ENCODE results near the gene ZNF77.

ZNF77 gene

GRCh38 chr19:2976609-2977000, 31.8 kb upstream of the ZNF77 start:
- TF ChIP-seq REST (IDR thresholded peaks at IDR 0.05; ENCODE audit: low read depth), result no peak

DNA sequence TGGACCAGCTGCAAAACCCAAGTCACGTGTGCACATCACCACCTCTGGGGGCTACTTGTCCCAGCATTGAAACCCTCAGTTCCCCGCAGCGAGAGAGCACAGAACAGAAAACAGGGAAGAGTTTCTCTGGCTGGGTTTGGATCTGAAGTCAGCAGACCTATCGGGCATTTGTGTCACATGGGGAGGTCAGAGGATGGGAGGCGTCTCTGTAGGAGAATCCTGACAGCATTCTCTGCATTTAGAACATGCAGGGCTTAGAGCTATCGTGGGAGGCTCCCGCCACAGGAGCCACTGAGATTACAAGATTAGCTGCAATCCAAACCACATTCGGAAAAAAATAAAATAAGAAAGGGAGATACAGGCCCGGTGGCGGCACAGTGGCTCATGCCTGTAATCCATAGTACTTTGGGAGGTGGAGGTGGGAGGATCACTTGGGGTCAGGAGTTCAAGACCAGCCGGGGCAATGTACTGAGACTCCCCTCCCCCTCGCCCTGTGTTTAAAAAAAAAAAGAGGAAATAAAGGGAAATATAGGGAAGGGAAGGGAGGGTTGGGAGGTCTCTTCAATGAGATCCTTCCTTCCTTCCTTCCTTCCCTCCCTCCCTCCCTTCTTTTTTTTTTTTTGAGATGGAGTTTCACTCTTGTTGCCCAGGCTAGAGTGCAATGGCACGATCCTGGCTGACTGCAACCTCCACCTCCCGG, 29.7 kb upstream of the ZNF77 start:
- no peak for TF ChIP-seq CEBPB (IDR thresholded peaks at IDR 0.05)
- TF ChIP-seq TEAD4 (IDR thresholded peaks at IDR 0.05), result no peak
- no peak for TF ChIP-seq EP300 (IDR thresholded peaks at IDR 0.05; ENCODE audit: borderline replicate concordance)
- no peak for TF ChIP-seq EGR1 (IDR thresholded peaks at IDR 0.05)
- no peak for TF ChIP-seq REST (IDR thresholded peaks at IDR 0.05; ENCODE audit: low read depth)

DNA sequence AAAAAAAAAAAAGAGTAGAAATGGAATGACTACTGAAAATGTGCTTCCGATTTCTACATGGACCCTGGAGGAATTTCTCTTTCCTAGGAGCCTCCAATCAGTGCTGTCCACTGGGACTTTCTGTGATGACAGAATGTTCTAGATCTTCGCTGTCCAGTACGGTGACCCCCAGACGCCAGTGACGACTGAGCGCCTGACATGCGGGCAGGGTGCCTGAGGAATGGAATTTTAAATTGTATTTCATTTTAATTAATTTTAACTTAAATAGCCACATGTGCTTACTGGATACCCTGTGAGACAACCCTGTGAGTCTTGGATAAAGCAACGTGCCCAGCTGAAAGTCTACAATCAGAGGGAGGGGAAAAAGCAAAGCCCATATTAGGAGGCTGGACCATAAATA, 28.5 kb upstream of the ZNF77 start:
- TF ChIP-seq TAF1 (IDR thresholded peaks at IDR 0.05; ENCODE audit: low read depth), result no peak
- TF ChIP-seq YY1 (IDR thresholded peaks at IDR 0.05; ENCODE audit: low read depth), result no peak
- TF ChIP-seq FOXM1 (IDR thresholded peaks at IDR 0.05; ENCODE audit: borderline replicate concordance, low read depth), result no peak
- no peak for TF ChIP-seq TEAD4 (IDR thresholded peaks at IDR 0.05)

DNA sequence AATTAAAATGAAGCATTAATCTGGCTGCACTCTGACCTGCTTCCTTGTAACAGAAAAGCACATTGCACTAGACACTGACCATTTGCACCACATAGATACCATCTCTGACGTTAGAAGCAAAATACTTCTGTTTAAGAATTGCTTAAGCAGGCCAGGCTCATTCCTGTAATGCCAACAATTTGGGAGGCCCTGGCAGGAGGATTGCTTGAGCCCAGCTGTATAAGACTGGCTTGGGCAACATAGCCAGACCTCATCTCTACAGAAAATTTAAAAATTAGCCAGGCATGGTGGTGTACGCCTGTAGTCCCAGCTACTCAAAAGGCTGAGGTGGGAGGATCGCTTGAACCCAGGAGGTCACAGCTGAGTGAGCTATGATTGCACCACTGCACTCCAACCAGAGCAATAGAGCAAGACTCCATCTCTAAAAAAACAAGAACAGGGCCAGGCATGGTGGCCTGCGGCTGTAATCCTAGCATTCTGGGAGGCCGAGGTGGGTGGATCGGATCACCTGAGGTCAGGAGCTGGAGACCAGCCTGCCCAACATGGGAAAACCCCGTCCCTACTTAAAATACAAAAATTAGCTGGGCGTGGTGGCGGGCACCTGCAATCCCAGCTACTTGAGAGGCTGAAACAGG, 25.5 kb upstream of the ZNF77 start:
- TF ChIP-seq FOXM1 (IDR thresholded peaks at IDR 0.05; ENCODE audit: borderline replicate concordance, low read depth), result no peak
- no peak for TF ChIP-seq REST (IDR thresholded peaks at IDR 0.05; ENCODE audit: low read depth)
- no peak for TF ChIP-seq TEAD4 (IDR thresholded peaks at IDR 0.05)
- no peak for TF ChIP-seq TAF1 (IDR thresholded peaks at IDR 0.05; ENCODE audit: low read depth)
- no peak for TF ChIP-seq YY1 (IDR thresholded peaks at IDR 0.05; ENCODE audit: low read depth)
- no peak for TF ChIP-seq EP300 (IDR thresholded peaks at IDR 0.05; ENCODE audit: borderline replicate concordance)
- TF ChIP-seq USF1 (IDR thresholded peaks at IDR 0.05), result no peak
- no peak for TF ChIP-seq ZBTB7A (IDR thresholded peaks at IDR 0.05; ENCODE audit: low read depth)
- TF ChIP-seq RAD21 (IDR thresholded peaks at IDR 0.05; ENCODE audit: low read depth), result no peak
- no peak for TF ChIP-seq CREB1 (IDR thresholded peaks at IDR 0.05; ENCODE audit: low read depth)
- TF ChIP-seq MAX (IDR thresholded peaks at IDR 0.05), result no peak
- TF ChIP-seq NFIC (IDR thresholded peaks at IDR 0.05), result no peak
- TF ChIP-seq EGR1 (IDR thresholded peaks at IDR 0.05), result no peak
- TF ChIP-seq TCF12 (IDR thresholded peaks at IDR 0.05; ENCODE audit: low read depth), result no peak
- TF ChIP-seq CEBPB (IDR thresholded peaks at IDR 0.05), result no peak

- TF ChIP-seq USF1 (IDR thresholded peaks at IDR 0.05) (no peak), ZBTB7A (IDR thresholded peaks at IDR 0.05; ENCODE audit: low read depth) (no peak), CREB1 (IDR thresholded peaks at IDR 0.05; ENCODE audit: low read depth) (no peak), TCF12 (IDR thresholded peaks at IDR 0.05; ENCODE audit: low read depth) (no peak), NFIC (IDR thresholded peaks at IDR 0.05) (0 out of 2 replicates have a peak, but pooled peaks have one; percentile 21)
Observed at GRCh38 chr19:2969104-2969504, 24.3 kb upstream of the ZNF77 start.

All from Ishikawa (cell line).